ENCODE results near the gene PLPPR1.

PLPPR1 gene

DNA sequence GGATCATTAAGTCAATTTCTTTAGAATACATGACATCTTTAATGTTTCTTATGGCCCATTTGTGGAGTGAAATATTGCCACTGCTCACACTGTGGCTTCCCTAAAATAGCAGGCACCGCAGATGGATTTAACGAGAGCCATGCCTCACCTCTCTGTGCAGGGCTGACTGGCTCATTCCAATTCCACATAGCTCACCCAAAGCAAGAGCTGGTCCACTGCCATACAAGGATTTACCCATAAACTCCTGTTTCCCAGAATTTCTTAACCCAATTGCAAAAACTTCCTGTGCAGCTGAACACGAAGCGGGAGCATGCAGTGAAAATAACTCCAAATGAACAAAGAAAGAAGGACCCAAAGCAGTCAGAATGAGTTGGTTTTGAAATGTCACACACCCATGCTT is 196.7 kb downstream of the PLPPR1 start:
- H3F3A ChIP-seq (ENCODE audit: low read depth) = no peaks in the 10 kb centered on the region
- no peak overlapping the region for H2AFZ ChIP-seq (ENCODE audit: low read length)
- H3K4me2 ChIP-seq (ENCODE audit: low read depth, low read length, poor library complexity, severe bottlenecking) = no peak overlapping the region
- TF ChIP-seq, protein P1, sequence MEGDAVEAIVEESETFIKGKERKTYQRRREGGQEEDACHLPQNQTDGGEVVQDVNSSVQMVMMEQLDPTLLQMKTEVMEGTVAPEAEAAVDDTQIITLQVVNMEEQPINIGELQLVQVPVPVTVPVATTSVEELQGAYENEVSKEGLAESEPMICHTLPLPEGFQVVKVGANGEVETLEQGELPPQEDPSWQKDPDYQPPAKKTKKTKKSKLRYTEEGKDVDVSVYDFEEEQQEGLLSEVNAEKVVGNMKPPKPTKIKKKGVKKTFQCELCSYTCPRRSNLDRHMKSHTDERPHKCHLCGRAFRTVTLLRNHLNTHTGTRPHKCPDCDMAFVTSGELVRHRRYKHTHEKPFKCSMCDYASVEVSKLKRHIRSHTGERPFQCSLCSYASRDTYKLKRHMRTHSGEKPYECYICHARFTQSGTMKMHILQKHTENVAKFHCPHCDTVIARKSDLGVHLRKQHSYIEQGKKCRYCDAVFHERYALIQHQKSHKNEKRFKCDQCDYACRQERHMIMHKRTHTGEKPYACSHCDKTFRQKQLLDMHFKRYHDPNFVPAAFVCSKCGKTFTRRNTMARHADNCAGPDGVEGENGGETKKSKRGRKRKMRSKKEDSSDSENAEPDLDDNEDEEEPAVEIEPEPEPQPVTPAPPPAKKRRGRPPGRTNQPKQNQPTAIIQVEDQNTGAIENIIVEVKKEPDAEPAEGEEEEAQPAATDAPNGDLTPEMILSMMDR (conservative IDR thresholded peaks at IDR 0.05; ENCODE audit: low read length) = no peak
- no peak for TF ChIP-seq EZH2phosphoT487 (IDR thresholded peaks at IDR 0.05; ENCODE audit: borderline replicate concordance)
- H3K4me1 ChIP-seq (ENCODE audit: insufficient read depth, low read length, poor library complexity, severe bottlenecking) = no peaks in the 10 kb centered on the region
- H3K9me2 ChIP-seq (replicated peaks; ENCODE audit: low read depth, low read length) = no peaks in the 10 kb centered on the region
- H3K4me3 ChIP-seq (ENCODE audit: low read length, poor library complexity, severe bottlenecking) = no peak overlapping the region
- H3K36me3 ChIP-seq (ENCODE audit: insufficient read depth, low read length) = no peaks in the 10 kb centered on the region
- no peak overlapping the region for H3K9ac ChIP-seq (ENCODE audit: low read depth, low read length, poor library complexity, severe bottlenecking)
- no peaks in the 10 kb centered on the region for H3K9me3 ChIP-seq (ENCODE audit: insufficient read depth, low read depth, low read length)
- H4K20me1 ChIP-seq (ENCODE audit: insufficient read depth, low read length, poor library complexity, severe bottlenecking) = no peaks in the 10 kb centered on the region
- no peaks in the 10 kb centered on the region for H3K79me2 ChIP-seq (ENCODE audit: insufficient read depth, low read length)
- no peaks in the 10 kb centered on the region for H3K27me3 ChIP-seq (ENCODE audit: insufficient read depth, low read length, poor library complexity, severe bottlenecking)

GRCh38 chr9:101226161-101226560 is 197.6 kb downstream of the PLPPR1 start:
- Histone ChIP-seq H3K9me3 (ENCODE audit: insufficient read depth, low read depth, low read length) (no peaks in the 10 kb centered on the region), H3K4me1 (ENCODE audit: insufficient read depth, low read length, poor library complexity, severe bottlenecking) (no peaks in the 10 kb centered on the region)
- no peak for TF ChIP-seq EZH2phosphoT487 (IDR thresholded peaks at IDR 0.05; ENCODE audit: borderline replicate concordance)
- TF ChIP-seq, protein P1 (conservative IDR thresholded peaks at IDR 0.05; ENCODE audit: low read length) = no peak

GRCh38 chr9:101226803-101227202 is 198.3 kb downstream of the PLPPR1 start:
- no peaks in the 10 kb centered on the region for H3K36me3 ChIP-seq (ENCODE audit: insufficient read depth, low read length)
- H2AFZ ChIP-seq (ENCODE audit: low read length) = no peak overlapping the region
- H3K9me2 ChIP-seq (replicated peaks; ENCODE audit: low read depth, low read length) = no peaks in the 10 kb centered on the region
- H4K20me1 ChIP-seq (ENCODE audit: insufficient read depth, low read length, poor library complexity, severe bottlenecking) = no peaks in the 10 kb centered on the region
- H3K4me1 ChIP-seq (ENCODE audit: insufficient read depth, low read length, poor library complexity, severe bottlenecking) = no peaks in the 10 kb centered on the region
- no peaks in the 10 kb centered on the region for H3K79me2 ChIP-seq (ENCODE audit: insufficient read depth, low read length)
- no peak overlapping the region for H3K9ac ChIP-seq (ENCODE audit: low read depth, low read length, poor library complexity, severe bottlenecking)
- no peak overlapping the region for H3K4me2 ChIP-seq (ENCODE audit: low read depth, low read length, poor library complexity, severe bottlenecking)
- TF ChIP-seq, protein P1 (conservative IDR thresholded peaks at IDR 0.05; ENCODE audit: low read length) = 0 out of 2 replicates have a peak, but pooled peaks have one; percentile 13
- no peak for TF ChIP-seq EZH2phosphoT487 (IDR thresholded peaks at IDR 0.05; ENCODE audit: borderline replicate concordance)
- H3F3A ChIP-seq (ENCODE audit: low read depth) = no peaks in the 10 kb centered on the region
- H3K27me3 ChIP-seq (ENCODE audit: insufficient read depth, low read length, poor library complexity, severe bottlenecking) = no peaks in the 10 kb centered on the region
- no peak overlapping the region for H3K4me3 ChIP-seq (ENCODE audit: low read length, poor library complexity, severe bottlenecking)
- no peaks in the 10 kb centered on the region for H3K9me3 ChIP-seq (ENCODE audit: insufficient read depth, low read depth, low read length)

More at GRCh38 chr9:101226161-101226560, 197.6 kb downstream of the PLPPR1 start:
- H3K9ac ChIP-seq (ENCODE audit: low read depth, low read length, poor library complexity, severe bottlenecking) = no peak overlapping the region
- no peaks in the 10 kb centered on the region for H3K36me3 ChIP-seq (ENCODE audit: insufficient read depth, low read length)
- H3K79me2 ChIP-seq (ENCODE audit: insufficient read depth, low read length) = no peaks in the 10 kb centered on the region
- no peaks in the 10 kb centered on the region for H3K27me3 ChIP-seq (ENCODE audit: insufficient read depth, low read length, poor library complexity, severe bottlenecking)
- H3K4me2 ChIP-seq (ENCODE audit: low read depth, low read length, poor library complexity, severe bottlenecking) = no peak overlapping the region
- H3F3A ChIP-seq (ENCODE audit: low read depth) = no peaks in the 10 kb centered on the region
- H3K9me2 ChIP-seq (replicated peaks; ENCODE audit: low read depth, low read length) = no peaks in the 10 kb centered on the region
- no peaks in the 10 kb centered on the region for H4K20me1 ChIP-seq (ENCODE audit: insufficient read depth, low read length, poor library complexity, severe bottlenecking)
- no peak overlapping the region for H3K4me3 ChIP-seq (ENCODE audit: low read length, poor library complexity, severe bottlenecking)
- no peak overlapping the region for H2AFZ ChIP-seq (ENCODE audit: low read length)

Measured in Loucy (cell line).